ENCODE measurements around the gene TMPRSS9. TPM values are rescaled to one million over a fixed set of nuclear protein-coding genes. Genes with fewer than 3 reads are reported as not detected.

Gene TMPRSS9
- total RNA-seq, 4 donors from 2014 or later: 0.12 TPM; not detected in 3

DNA sequence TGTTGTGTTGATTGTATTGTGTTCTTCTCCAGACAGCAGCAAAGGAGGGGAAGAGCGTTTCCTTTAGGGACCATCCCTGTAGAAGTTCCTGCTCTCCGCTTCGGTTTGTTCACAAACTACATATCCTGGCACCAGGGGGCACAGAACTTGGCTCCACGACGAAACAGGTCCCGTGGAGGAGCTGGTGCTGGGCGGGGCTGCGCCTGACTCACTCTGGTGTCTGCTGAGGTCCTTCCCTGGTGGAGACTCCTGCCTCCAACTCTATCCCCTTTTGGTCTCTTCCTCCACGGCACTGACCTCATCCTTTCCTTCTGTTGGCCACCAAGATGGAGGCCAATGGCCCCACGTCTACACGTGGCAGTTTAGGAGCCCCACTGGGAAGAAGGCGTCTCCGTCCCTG, 14.7 kb downstream of the TMPRSS9 start:
- no peak for DNase-seq (ENCODE audit: low spot score)
- no peak for TF ChIP-seq CTCF (IDR thresholded peaks at IDR 0.05)
- ATAC-seq (ENCODE audit: low FRiP score): no peak

DNA sequence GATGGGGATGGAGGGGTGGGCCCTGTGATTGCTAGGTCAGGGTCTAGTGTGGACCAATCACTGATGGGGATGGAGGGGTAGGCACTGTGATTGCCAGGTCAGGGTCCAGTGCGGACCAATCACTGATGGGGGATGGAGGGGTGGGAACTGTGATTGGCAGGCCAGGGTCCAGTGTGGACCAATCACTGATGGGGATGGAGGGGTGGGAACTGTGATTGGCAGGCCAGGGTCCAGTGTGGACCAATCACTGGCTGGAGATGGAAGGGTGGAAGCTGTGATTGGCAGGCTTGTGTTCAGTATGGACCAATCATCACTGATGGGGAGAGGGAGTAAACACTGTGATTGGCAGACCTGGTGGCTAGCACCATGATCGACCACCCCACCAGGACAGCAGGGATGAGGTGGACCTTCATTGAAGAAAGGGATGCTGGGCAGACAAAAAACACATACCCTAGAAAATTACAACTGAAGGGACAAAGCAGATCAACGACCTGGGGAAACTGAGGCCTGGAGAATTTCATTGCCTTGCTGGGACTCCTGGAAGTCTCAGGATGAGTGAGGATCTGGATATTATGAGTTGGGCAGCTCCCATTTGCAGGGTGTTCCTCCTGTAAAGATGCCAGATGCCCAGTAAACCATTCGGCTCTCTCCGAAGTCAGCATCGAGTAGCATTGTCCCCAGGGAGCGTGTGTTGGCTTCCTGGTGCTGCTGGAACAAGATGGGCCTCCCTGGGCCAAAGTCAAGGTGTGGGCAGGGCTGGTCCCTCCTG, 15.5 kb downstream of the TMPRSS9 start:
- DNase-seq (ENCODE audit: low spot score) (no peak), ATAC-seq (ENCODE audit: low FRiP score) (no peak)
- TF ChIP-seq CTCF (IDR thresholded peaks at IDR 0.05): no peak

GRCh38 chr19:2376784-2377519, 16.9 kb downstream of the TMPRSS9 start:
- no peak for ATAC-seq (ENCODE audit: low FRiP score)
- no peak for TF ChIP-seq CTCF (IDR thresholded peaks at IDR 0.05)
- no peak for DNase-seq (ENCODE audit: low spot score)

GRCh38 chr19:2380567-2380966, 20.5 kb downstream of the TMPRSS9 start:
- no peak for DNase-seq (ENCODE audit: low spot score)
- TF ChIP-seq CTCF (IDR thresholded peaks at IDR 0.05): no peak
- ATAC-seq (ENCODE audit: low FRiP score): no peak

DNA sequence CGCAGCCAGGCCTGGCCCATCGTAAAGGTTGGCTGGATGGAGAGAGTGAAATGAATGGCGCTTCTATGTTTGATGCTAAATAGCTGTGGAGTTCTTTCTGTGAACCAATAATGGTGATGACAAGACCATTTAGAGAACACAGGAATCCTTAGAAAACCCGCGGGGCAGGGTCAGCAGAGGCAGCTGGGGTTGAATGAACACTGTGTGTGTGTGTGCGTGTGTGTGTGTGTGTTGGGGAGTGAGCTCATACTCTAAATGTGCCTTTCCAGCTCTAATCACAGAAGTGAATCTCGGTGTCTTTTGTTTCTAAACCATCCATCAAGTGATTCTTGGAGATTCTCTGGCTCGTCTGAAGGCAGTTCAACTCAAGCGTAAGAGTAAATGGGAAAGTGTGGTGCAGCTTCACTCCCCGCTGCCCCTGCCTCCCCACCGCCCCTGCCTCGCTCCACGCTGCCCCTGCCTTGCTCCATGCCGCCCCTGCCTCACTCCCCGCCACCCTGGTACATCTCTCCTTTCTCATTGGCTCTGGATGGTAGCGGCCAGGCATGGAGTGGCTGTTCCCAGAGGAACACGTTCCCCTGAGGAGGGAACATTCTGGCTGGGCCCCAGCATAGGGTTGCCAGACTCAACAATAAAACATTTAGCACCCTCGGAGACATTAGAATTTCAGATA, 21.2 kb downstream of the TMPRSS9 start:
- TF ChIP-seq CTCF (IDR thresholded peaks at IDR 0.05): no peak
- ATAC-seq (ENCODE audit: low FRiP score) (no peak), DNase-seq (ENCODE audit: low spot score) (no peak)

GRCh38 chr19:2382530-2383222, 22.6 kb downstream of the TMPRSS9 start:
- TF ChIP-seq CTCF (IDR thresholded peaks at IDR 0.05): no peak
- DNase-seq (ENCODE audit: low spot score) (no peak), ATAC-seq (ENCODE audit: low FRiP score) (no peak)
